Kidney epithelial cell (primary cell): ENCODE measurements around the gene SCARF2. TPM values are rescaled to one million over a fixed set of nuclear protein-coding genes. Genes with fewer than 3 reads are reported as not detected.

Experiments used
- DNase-seq: peaks from one replicate; pipeline ENCODE4 v3.0.0-alpha.2; 2010; ENCODE audit warnings: low read depth
- H3K27me3 ChIP-seq: 2 replicates; pipeline ENCODE4 v1.6.0; 2011; ENCODE audit warnings: low read length; ENCODE audit not compliant: control insufficient read depth, insufficient read depth
- H3K36me3 ChIP-seq: 2 replicates; pipeline ENCODE4 v1.5.1; 2011; ENCODE audit warnings: low read length; ENCODE audit not compliant: control insufficient read depth, insufficient read depth
- H3K4me3 ChIP-seq: 2 replicates; pipeline ENCODE4 v1.5.1; 2011; ENCODE audit warnings: low read depth, mild to moderate bottlenecking, control low read depth, low read length
- CTCF ChIP-seq: IDR thresholded peaks from 2 replicates; pipeline ENCODE4 v1.5.1; 2011; ENCODE audit warnings: mild to moderate bottlenecking, moderate library complexity, low read length, control low read depth, inconsistent platforms; ENCODE audit not compliant: insufficient read depth, poor library complexity, severe bottlenecking
- total RNA-seq: library from RNA; depleted of rRNA; stranded (reverse); fragments of >200 nt; gene quantifications from 2 replicates; pipeline ENCODE4 v1.2.3, GENCODE V29; 2015

The SCARF2 gene
- total RNA-seq, 1 donor from 2014 or later, result 33.6 TPM

DNA sequence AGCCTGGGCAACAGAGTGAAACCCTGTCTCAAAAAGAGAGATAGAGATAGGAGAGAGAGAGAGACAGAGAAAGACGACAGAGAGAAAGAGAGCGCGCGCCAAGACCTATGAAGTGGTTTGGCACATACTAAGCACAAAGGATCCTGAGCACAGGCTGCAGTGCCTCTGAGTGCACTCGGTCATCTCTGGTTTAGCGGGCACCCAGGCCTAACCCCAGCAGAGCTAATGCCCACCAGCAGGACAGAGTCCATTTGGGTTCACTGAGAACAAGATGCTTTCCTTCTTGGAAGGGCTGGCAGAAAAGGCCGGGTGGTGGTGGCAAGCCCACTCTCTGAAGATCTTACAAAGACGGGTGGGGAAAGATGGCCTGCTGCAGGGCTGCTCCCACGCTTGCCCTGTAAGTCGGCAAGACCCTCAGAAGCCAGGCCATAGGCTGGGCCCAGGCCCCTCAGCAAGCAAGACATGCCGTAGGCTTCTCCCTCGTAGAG, 3.3 kb downstream of the SCARF2 start:
- H3K4me3 ChIP-seq, result no peak overlapping the region
- H3K27me3 ChIP-seq, result peaks cover 33% of the 10 kb centered on the region
- DNase-seq, result no peak
- no peaks in the 10 kb centered on the region for H3K36me3 ChIP-seq
- no peak for TF ChIP-seq CTCF

DNA sequence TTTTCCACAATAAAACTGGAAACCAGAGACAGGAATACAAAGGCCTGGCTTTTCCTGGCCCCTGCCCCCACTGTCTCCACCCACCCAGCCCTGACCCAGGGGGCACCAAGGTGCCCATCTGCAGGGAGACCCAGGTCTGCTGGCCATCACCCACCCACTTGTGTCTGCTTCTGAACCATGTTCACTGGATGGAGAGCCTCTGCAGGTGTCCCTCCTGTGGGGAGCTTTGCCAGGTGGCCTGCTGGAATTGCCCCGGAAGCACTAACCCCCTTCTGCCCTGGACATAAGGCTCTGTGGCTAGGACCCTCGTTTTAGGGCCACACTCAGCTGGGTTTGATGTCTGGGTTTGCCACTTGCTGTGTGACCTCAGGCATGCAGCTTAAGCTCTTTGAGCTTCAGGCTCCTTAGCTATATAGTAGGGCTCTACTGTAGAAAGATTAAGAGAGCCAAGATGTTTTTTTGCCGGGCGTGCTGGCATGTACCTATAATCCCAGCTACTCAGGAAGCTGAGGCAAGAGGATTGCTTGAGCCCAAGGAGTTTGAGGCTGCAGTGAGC, 3.9 kb downstream of the SCARF2 start:
- no peak for DNase-seq
- Histone ChIP-seq H3K36me3 (no peaks in the 10 kb centered on the region), H3K27me3 (peaks cover 34% of the 10 kb centered on the region), H3K4me3 (no peak overlapping the region)
- no peak for TF ChIP-seq CTCF

DNA sequence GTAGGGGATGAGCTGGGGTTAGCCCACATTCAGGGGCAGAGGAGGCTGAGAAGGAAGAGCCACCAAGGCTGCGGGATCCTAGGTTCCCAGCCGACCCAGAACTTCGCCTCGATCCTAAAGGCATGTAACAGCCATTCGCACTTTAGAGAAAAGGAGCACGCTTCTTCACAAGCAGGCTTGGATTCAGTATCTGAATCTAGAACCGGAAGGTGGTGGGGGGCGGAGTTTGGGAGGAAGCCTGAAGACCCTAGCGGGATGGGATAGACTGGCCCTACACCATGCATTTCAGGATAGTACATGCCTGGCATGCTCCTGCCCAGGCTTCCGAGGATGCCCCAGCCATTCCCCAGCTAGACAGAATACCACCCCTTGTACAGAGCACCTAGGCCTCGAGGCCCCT, 4.4 kb downstream of the SCARF2 start:
- Histone ChIP-seq H3K4me3 (no peak overlapping the region), H3K36me3 (no peaks in the 10 kb centered on the region), H3K27me3 (peaks cover 34% of the 10 kb centered on the region)
- TF ChIP-seq CTCF, result no peak
- DNase-seq, result no peak

GRCh38 chr22:20432244-20432686, 5.4 kb downstream of the SCARF2 start:
- no peaks in the 10 kb centered on the region for H3K36me3 ChIP-seq
- DNase-seq, result no peak
- no peak for TF ChIP-seq CTCF
- H3K4me3 ChIP-seq, result no peak overlapping the region
- H3K27me3 ChIP-seq, result peaks cover 36% of the 10 kb centered on the region

DNA sequence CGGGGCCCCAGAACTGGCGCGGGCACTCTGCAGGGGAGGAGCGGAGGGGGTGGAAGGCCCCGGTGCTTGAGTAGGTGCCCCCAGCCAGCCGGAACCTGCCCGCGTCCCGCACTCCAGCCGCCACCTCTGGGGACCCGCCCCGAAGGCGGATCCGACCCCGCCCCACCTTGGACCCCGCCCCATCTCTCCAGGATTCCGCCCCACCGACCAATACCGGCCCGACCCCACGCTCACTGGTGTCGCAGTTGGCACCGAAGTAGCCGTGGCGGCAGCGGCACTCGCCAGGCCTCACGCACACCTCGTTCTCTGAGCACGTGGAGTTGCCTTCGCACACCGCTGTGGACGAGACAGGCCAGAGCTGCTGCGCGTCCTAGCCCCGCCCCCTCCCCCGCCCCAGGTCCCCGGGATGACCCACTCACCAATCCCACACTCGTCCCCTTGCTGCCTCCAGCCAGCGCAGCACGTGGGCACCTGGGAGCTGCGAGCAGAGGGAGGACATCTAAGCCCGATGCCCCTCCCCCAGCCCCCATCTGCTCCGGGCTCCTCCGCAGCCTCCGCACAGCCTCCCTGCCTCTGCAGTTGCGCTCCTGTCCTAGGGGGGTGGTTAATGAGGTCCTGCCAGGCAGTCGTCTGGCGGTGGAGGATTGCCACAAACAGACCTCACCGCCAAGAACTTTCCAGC, 6.0 kb downstream of the SCARF2 start:
- no peak for TF ChIP-seq CTCF
- no peak for DNase-seq
- Histone ChIP-seq H3K27me3 (peaks cover 33% of the 10 kb centered on the region), H3K36me3 (no peaks in the 10 kb centered on the region), H3K4me3 (no peak overlapping the region)
